ENCODE measurements around the gene BMF. TPM values are rescaled to one million over a fixed set of nuclear protein-coding genes. Genes with fewer than 3 reads are reported as not detected.
"Not testable (repeated sequence)": the region's sequence is repeated elsewhere in the genome, so short reads cannot be mapped to it uniquely, and the experiment has no call there.

BMF gene
- total and polyA plus RNA-seq, 2 of the 4 experiments (the other 2 are of a cell fraction): 2.4 to 2.9 TPM

- H3K79me1 ChIP-seq (ENCODE audit: low read depth in 1 of 2, low read length in 2 of 2); H3K9ac ChIP-seq (ENCODE audit: low read depth, low read length); CTCF ChIA-PET; intact Hi-C loops (cut with micrococcal nuclease); H2BK5ac ChIP-seq (ENCODE audit: low read depth, low read length, poor library complexity, severe bottlenecking); H2AK5ac ChIP-seq (ENCODE audit: low read depth, low read length); BruUV-seq (replicated peaks); H3K9me3 ChIP-seq (ENCODE audit: control insufficient read depth, insufficient read depth, low read length); H2AK9ac ChIP-seq (replicated peaks; ENCODE audit: low read depth, low read length, poor library complexity); H3K4me2 ChIP-seq (ENCODE audit: low read depth, low read length); H2AFZ ChIP-seq (replicated peaks; ENCODE audit: low read length, poor library complexity); H3K14ac ChIP-seq (replicated peaks; ENCODE audit: low read depth, low read length); H3K18ac ChIP-seq (ENCODE audit: low read depth, low read length); H3K27ac ChIP-seq (ENCODE audit: insufficient read depth, low read length); H3K4me3 ChIP-seq (ENCODE audit: insufficient read depth, low read depth, low read length); H3K23ac ChIP-seq (ENCODE audit: low read depth, low read length); H2BK20ac ChIP-seq (ENCODE audit: low read depth, low read length); H2BK120ac ChIP-seq (ENCODE audit: low read depth, low read length); H4K91ac ChIP-seq (ENCODE audit: insufficient read depth, low read depth, low read length); H3K4me1 ChIP-seq (ENCODE audit: control insufficient read depth, insufficient read depth, low read length); dilution Hi-C loops (cut with HindIII; ENCODE audit: low sequenced_read_pairs, unreplicated experiment); H3K4ac ChIP-seq (ENCODE audit: low read depth, low read length); DNase-seq; H4K20me1 ChIP-seq (ENCODE audit: insufficient read depth, low read length); H3K56ac ChIP-seq (ENCODE audit: extremely low read depth, insufficient read depth, low read length); in situ Hi-C loops (cut with MboI; ENCODE audit: low sequenced_read_pairs); H4K5ac ChIP-seq (ENCODE audit: low read depth, low read length); H3K9me1 ChIP-seq (ENCODE audit: insufficient read depth, low read length); ATAC-seq (ENCODE audit: low read depth); POLR2A ChIA-PET (ENCODE audit: unreplicated experiment); H2BK15ac ChIP-seq (ENCODE audit: low read depth, low read length); H4K8ac ChIP-seq (ENCODE audit: low read depth in 2 of 2, low read length in 2 of 2); H3K36me3 ChIP-seq (ENCODE audit: control insufficient read depth, insufficient read depth, low read length): not testable (repeated sequence)
- WGBS, 2 experiments (ENCODE audit: extremely low coverage in 2 of 2, insufficient read length in 1 of 2): no CpG with 5 or more reads among the region's 5 CpGs
- peaks cover 17% of the 10 kb centered on the region for H3K27me3 ChIP-seq (ENCODE audit: control insufficient read depth, insufficient read depth, low read length)
Observed at GRCh38 chr15:40124807-40125285, 16.2 kb upstream of the BMF start.

GRCh38 chr15:40124333-40124732, 15.7 kb upstream of the BMF start:
- H3K36me3 ChIP-seq (ENCODE audit: control insufficient read depth, insufficient read depth, low read length); intact Hi-C loops (cut with micrococcal nuclease): not testable (repeated sequence)

More at GRCh38 chr15:40124333-40124732, 15.7 kb upstream of the BMF start:
- H3K9me1 ChIP-seq (ENCODE audit: insufficient read depth, low read length); H4K91ac ChIP-seq (ENCODE audit: insufficient read depth, low read depth, low read length); H3K4me2 ChIP-seq (ENCODE audit: low read depth, low read length); H3K4me3 ChIP-seq (ENCODE audit: insufficient read depth, low read depth, low read length); H2AFZ ChIP-seq (replicated peaks; ENCODE audit: low read length, poor library complexity); H4K20me1 ChIP-seq (ENCODE audit: insufficient read depth, low read length); H3K23ac ChIP-seq (ENCODE audit: low read depth, low read length); dilution Hi-C loops (cut with HindIII; ENCODE audit: low sequenced_read_pairs, unreplicated experiment); H4K8ac ChIP-seq (ENCODE audit: low read depth in 2 of 2, low read length in 2 of 2); H2BK20ac ChIP-seq (ENCODE audit: low read depth, low read length); POLR2A ChIA-PET (ENCODE audit: unreplicated experiment); DNase-seq; H3K56ac ChIP-seq (ENCODE audit: extremely low read depth, insufficient read depth, low read length); BruUV-seq (replicated peaks); H3K9ac ChIP-seq (ENCODE audit: low read depth, low read length); H3K9me3 ChIP-seq (ENCODE audit: control insufficient read depth, insufficient read depth, low read length); H3K4ac ChIP-seq (ENCODE audit: low read depth, low read length); in situ Hi-C loops (cut with MboI; ENCODE audit: low sequenced_read_pairs); H2AK9ac ChIP-seq (replicated peaks; ENCODE audit: low read depth, low read length, poor library complexity); H2AK5ac ChIP-seq (ENCODE audit: low read depth, low read length); H4K5ac ChIP-seq (ENCODE audit: low read depth, low read length); H3K18ac ChIP-seq (ENCODE audit: low read depth, low read length); H3K79me1 ChIP-seq (ENCODE audit: low read depth in 1 of 2, low read length in 2 of 2); H2BK15ac ChIP-seq (ENCODE audit: low read depth, low read length); CTCF ChIA-PET; H3K27ac ChIP-seq (ENCODE audit: insufficient read depth, low read length); H2BK120ac ChIP-seq (ENCODE audit: low read depth, low read length); H3K14ac ChIP-seq (replicated peaks; ENCODE audit: low read depth, low read length); H2BK5ac ChIP-seq (ENCODE audit: low read depth, low read length, poor library complexity, severe bottlenecking); ATAC-seq (ENCODE audit: low read depth); H3K4me1 ChIP-seq (ENCODE audit: control insufficient read depth, insufficient read depth, low read length): not testable (repeated sequence)
- H3K27me3 ChIP-seq (ENCODE audit: control insufficient read depth, insufficient read depth, low read length): peaks cover 17% of the 10 kb centered on the region
- WGBS, 2 experiments (ENCODE audit: extremely low coverage in 2 of 2, insufficient read length in 1 of 2): no CpG with 5 or more reads among the region's 3 CpGs
